Astrocyte of the spinal cord (primary cell): ENCODE results near the gene DEGS2.
A peak's percentile ranks its signal among the peaks of the same experiment; 100 is the strongest.

Experiments used
- DNase-seq: peaks from one replicate; pipeline ENCODE4 v3.0.0; 2011; ENCODE audit warnings: low read depth, low spot score
- H3K4me3 ChIP-seq: 2 replicates; pipeline ENCODE4 v1.5.1; 2011; ENCODE audit warnings: low read depth, mild to moderate bottlenecking, low read length, moderate library complexity
- in situ Hi-C: cut with HindIII; loops from 2 replicates; pipeline ENCODE4 v1.10.0; 2017; ENCODE audit warnings: low sequenced_read_pairs
- TF ChIP-seq, protein P1 (sequence below): IDR thresholded peaks from 2 replicates; pipeline ENCODE4 v1.5.1; 2012; ENCODE audit warnings: low read depth, mild to moderate bottlenecking, low read length, inconsistent platforms

Gene DEGS2

DNA sequence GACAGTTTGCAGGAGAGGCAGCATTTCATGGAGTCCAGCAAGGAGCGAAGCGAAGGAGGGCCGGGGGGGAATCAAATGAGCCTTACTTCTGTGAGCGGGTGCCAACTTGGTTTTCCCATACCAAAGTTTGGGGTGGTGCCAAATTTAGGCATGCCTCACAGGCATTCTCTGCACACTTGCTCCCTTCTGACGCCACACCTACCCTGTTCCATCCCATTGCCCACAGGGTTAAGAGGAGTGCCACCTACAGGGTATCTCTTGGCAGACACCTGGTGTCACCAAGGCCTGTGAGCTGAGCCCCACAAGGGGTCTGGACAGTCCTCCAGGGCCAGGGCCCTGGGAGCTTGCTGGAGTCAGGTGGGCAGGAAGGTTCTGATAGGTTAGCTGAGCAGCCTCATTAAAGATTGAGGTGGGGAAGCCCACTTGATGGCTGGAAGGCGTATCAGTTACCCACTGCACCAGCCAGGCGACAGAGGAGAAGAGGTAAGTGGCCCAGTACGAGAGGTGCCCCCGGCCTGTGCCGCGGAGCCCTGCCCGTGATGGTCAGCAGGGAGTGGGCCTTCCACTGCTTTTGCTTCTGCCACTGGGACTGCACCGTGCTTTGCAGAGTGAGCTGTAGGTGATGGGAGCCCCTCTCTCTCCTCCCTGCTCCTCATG, 45.2 kb downstream of the DEGS2 start:
- no peak for DNase-seq
- no peak overlapping the region for H3K4me3 ChIP-seq
- TF ChIP-seq, protein P1, sequence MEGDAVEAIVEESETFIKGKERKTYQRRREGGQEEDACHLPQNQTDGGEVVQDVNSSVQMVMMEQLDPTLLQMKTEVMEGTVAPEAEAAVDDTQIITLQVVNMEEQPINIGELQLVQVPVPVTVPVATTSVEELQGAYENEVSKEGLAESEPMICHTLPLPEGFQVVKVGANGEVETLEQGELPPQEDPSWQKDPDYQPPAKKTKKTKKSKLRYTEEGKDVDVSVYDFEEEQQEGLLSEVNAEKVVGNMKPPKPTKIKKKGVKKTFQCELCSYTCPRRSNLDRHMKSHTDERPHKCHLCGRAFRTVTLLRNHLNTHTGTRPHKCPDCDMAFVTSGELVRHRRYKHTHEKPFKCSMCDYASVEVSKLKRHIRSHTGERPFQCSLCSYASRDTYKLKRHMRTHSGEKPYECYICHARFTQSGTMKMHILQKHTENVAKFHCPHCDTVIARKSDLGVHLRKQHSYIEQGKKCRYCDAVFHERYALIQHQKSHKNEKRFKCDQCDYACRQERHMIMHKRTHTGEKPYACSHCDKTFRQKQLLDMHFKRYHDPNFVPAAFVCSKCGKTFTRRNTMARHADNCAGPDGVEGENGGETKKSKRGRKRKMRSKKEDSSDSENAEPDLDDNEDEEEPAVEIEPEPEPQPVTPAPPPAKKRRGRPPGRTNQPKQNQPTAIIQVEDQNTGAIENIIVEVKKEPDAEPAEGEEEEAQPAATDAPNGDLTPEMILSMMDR, result no peak
- in situ Hi-C loops, result no loop called here

DNA sequence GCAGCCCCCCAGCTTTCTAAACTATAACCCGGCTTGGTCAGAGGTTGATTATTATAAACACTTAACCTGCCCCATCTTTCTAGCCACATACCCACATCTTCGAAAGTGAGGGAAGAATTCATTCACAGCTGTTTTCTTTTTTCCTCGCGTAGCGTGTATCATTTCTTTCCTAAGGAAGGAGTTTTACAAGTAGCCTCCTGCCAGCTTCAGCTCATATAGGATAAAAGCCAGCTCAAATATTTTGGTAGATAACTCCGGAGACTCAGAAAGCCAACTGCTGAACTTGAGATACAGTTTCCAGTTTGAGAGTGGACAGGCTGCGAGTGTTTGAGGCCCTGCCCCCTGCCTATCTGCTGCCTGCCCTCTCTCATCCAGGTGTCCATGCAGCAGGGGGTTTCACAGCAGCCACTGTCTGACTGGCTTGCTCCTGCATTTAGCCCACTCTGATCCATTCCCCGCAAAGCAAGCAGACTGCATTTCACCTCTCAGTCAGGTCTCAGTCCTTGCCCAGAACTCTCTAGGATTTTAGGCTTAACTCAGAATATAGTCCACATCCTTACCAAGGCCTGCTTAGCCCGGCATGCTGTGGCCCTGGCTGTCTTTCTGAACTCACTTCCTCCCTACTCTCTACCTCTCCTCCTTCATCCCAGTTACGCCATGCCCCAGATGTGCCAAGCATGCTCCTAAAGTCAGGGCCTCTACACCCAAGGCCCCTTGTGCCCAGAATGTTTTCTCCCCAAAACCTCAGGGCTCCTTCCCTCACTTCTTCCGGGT, 47.3 kb downstream of the DEGS2 start:
- H3K4me3 ChIP-seq, result no peak overlapping the region
- TF ChIP-seq, protein P1, result no peak
- DNase-seq, result no peak
- in situ Hi-C loops, result no loop called here

DNA sequence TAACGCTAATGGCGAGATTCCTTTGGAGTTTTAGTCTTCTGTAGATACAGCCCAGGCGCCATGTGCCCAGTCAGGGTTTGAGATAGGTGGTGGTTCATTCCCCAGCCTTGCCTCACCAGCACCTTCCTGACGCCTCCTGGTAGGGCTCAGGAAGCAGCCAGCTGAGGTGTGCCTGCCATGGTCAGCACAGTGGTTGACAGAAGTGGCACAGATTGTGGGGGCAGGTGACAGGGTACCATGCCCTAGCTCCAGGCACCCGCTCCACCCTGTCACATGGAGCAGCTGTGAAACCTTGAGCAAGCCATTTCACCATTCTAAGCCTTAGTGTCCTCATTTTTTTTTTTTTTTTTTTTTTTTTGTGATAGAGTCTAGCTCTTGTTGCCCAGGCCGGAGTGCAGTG, 48.6 kb downstream of the DEGS2 start:
- in situ Hi-C loops, result no loop called here
- no peak for DNase-seq

DNA sequence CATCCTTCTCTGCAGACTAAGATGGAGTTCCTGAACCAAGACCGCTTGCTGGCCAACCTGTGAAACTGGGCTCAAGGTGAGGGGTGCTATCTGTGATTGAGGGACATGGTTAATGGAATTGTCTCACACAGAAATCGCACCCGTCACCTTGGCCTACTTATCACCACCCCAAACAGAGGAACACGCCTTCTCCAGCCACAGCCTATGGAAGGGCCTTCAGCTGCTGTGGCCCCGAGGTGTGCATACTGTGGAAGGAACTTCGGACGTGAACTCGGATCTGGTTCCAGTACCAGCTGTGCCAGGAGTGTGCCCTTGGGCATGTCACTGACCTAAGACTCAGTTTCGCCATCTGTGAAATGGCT, 49.9 kb downstream of the DEGS2 start:
- no peak overlapping the region for H3K4me3 ChIP-seq
- no peak for DNase-seq
- in situ Hi-C loops, result no loop called here
- TF ChIP-seq, protein P1, result no peak

More for the DNA sequence above, 48.6 kb downstream of the DEGS2 start:
- no peak overlapping the region for H3K4me3 ChIP-seq
- TF ChIP-seq, protein P1, result no peak

DNA sequence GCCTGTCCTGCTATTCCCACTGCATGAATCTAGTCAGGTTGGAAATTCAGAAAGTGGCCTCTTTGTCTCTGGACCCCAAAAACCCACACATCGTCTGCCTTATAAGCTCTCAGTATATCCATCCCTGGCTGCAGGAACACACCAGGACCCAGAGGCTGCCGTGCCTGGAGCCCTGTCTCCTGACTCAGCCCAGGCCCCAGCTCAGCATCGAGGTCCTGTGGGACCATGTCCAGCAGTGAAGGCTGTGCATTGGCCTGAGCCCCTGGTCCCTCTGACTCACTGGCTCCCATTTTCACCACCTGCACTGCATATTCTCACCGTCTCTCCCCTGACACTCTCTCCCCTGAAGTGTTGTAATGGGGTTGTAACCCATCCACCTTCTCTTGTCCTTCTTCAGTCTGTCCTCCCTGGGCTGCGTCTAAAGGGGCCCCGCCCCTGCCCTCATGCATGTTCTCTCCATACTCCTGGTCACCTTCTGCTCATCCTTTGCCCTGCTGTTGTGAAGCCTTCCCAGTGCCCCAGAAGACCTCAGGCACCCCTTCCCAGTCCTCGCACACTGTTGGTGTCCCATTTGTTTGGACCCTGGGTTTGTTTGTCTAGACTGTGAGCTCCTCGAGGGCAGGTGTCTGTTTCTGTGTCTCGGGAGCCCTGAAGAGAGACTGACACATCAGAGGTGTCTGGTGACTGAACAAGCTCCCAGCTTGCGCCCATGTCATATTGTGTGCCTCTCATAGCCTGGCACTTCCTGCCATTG, 50.4 kb downstream of the DEGS2 start:
- no peak for DNase-seq
- no peak overlapping the region for H3K4me3 ChIP-seq
- in situ Hi-C loops, result no loop called here
- TF ChIP-seq, protein P1, result no peak

DNA sequence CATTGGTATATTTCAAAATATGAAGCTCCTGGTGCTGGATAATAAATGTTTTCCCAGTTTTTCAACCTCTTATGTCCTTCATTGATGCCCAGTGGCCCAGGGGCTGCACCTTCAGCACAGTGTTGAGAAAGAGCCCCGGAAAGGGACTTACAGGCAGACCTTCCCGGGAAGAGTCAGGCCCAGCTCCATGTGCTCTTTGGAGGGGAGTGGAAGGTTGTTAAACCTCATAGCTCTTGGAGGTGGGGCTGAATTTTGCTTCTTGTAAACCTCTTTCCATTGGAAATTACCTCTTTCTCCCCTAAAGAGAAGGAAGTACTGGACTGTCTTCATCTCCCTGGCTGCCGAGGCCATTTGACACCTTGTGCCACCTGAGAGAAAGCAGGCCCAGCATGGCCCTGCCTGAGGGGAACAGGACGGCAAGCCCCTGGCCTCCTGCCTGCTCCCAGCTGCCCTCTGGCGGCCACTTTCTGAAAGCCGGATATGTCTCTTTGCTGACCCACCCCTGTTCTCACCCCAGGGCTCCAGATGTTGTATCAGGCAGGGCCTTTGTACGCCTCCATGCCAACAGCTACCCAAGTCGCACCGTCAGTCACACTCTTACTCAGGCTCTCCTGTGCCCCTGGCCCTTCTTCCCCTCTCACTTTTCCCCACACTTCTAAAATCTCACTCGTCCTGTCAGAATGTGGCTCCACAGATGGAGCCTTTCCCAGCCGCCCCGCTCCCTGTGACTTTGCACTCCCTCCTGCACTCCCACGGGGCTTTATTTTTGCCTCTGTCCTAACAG, 51.2 kb downstream of the DEGS2 start:
- H3K4me3 ChIP-seq, result no peak overlapping the region
- TF ChIP-seq, protein P1, result peak; percentile 91
- in situ Hi-C loops, result no loop called here
- DNase-seq, result peak; percentile 59
